Measurements from ENCODE around the gene S100A16. TPM values are rescaled to one million over a fixed set of nuclear protein-coding genes. Genes with fewer than 3 reads are reported as not detected.
A peak's percentile ranks its signal among the peaks of the same experiment; 100 is the strongest.

The S100A16 gene
- total RNA-seq: 10 to 100 TPM; 72.8 to 83.4 TPM
- polyA plus RNA-seq: 100 to 1,000 TPM in 1 of 2 donors, 10 to 100 TPM in 1; 86.5 to 116 TPM
- long read RNA-seq, donor 1, transcript S100A16-203 (3 exons, 956 nt): minor isoform, 73 of 187 reads
- long read RNA-seq, donor 1, transcript S100A16-204 (3 exons, 1,118 nt): major isoform, 90 of 187 reads
- long read RNA-seq, donor 1, partial matches to known transcripts: 4 of 187 reads
- long read RNA-seq, donor 1, other reads (novel, unspliced or antisense): 17 of 187 reads
- long read RNA-seq, donor 2, transcript S100A16-204 (3 exons, 1,118 nt): minor isoform, 24 of 62 reads
- long read RNA-seq, donor 2, transcript S100A16-203 (3 exons, 956 nt): major isoform, 28 of 62 reads
- long read RNA-seq, donor 2, partial matches to known transcripts: 0 of 62 reads
- long read RNA-seq, donor 2, other reads (novel, unspliced or antisense): 9 of 62 reads

DNA sequence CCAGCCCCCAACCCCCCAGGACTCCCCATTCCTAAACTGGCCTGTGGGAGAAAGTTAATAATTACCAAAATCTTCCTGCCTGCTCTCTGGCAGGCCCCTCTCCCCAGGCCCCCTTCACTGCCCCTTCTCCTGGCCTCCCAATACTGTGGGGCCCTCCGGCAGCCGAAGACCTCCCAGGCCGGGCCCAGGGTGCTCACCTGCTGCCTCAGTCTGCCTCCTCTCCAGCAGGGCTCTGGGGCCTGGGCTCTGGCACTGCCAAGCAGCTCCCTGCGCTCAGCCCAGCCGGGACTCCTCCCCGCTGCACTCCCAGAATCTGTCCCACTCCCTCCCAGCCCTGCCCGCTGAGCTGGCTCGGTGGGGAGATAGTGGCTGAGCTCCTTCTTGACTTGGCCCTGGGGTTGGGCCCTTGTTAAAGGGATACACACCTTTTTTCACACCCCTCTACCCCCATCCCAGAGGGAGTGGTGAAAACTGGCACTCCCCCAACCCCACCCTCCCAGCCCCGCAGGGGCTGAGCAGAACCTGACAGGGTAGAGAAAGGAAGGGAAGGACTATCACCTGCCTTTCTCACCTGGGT, at the start of gene S100A16:
Gene S100A16, minus strand, starts transcription at position 383 of the 577 bp plus-strand sequence. CDS start 4,986 bp downstream, outside the sequence.
- Histone ChIP-seq H3K9me3 (ENCODE audit: control insufficient read depth, low read length) (no peaks in the 10 kb centered on the region), H3K27me3 (ENCODE audit: control insufficient read depth in 1 of 2, insufficient read depth in 2 of 2, low read length in 1 of 2) (no peaks in the 10 kb centered on the region), H3K4me3 (ENCODE audit: low read length in 2 of 2) (peak within 1 kb of the TSS; percentile 50 to 77), H3K27ac (ENCODE audit: low read depth in 1 of 2, low read length in 2 of 2) (peak within 1 kb of the TSS; percentile 23 to 81), H3K36me3 (ENCODE audit: control insufficient read depth in 1 of 2, insufficient read depth in 2 of 2, low read length in 1 of 2) (no peaks in the 10 kb centered on the region), H3K4me1 (ENCODE audit: control insufficient read depth in 1 of 2, insufficient read depth in 2 of 2, low read length in 2 of 2) (peaks cover 0 to 1% of the 10 kb centered on the region in 2 donors)
- DNase-seq (peak; percentile 87 to 92), ATAC-seq (ENCODE audit: low FRiP score) (peak; percentile 83)
- intact Hi-C loops (cut with DNase I): loop anchor here in 1 of 2 donors (5.0 kb wide), 2 partner anchors 41 to 106 kb away; no protein-coding TSS in a partner anchor
- WGBS, 2 donors: 6 to 7% methylated on average over 8 to 9 of the region's 9 CpGs

- intact Hi-C loops (cut with DNase I): no loop called here
- H3K36me3 ChIP-seq (ENCODE audit: control insufficient read depth in 1 of 2, insufficient read depth in 2 of 2, low read length in 1 of 2): peaks cover 9 to 10% of the 10 kb centered on the region in 2 donors
These were observed 49.3 kb upstream of the S100A16 start for GRCh38 chr1:153662269-153662668.

GRCh38 chr1:153661111-153661708, 48.3 kb upstream of the S100A16 start:
- 53 to 57% methylated on average over 9 of the region's 9 CpGs for WGBS, 2 donors
- H3K4me1 ChIP-seq (ENCODE audit: control insufficient read depth in 1 of 2, insufficient read depth in 2 of 2, low read length in 2 of 2): no peaks in the 10 kb centered on the region
- H3K4me3 ChIP-seq (ENCODE audit: low read length in 2 of 2): no peak overlapping the region
- H3K36me3 ChIP-seq (ENCODE audit: control insufficient read depth in 1 of 2, insufficient read depth in 2 of 2, low read length in 1 of 2): peaks cover 9% of the 10 kb centered on the region in 2 donors
- H3K9me3 ChIP-seq (ENCODE audit: control insufficient read depth, low read length): no peaks in the 10 kb centered on the region
- H3K27ac ChIP-seq (ENCODE audit: low read depth in 1 of 2, low read length in 2 of 2): no peak overlapping the region
- no peaks in the 10 kb centered on the region for H3K27me3 ChIP-seq (ENCODE audit: control insufficient read depth in 1 of 2, insufficient read depth in 2 of 2, low read length in 1 of 2)
- intact Hi-C loops (cut with DNase I): no loop called here
- DNase-seq (peak in 1 of 2 donors; percentile 9), ATAC-seq (ENCODE audit: low FRiP score) (no peak)

More at GRCh38 chr1:153662269-153662668, 49.3 kb upstream of the S100A16 start:
- no peaks in the 10 kb centered on the region for H3K27me3 ChIP-seq (ENCODE audit: control insufficient read depth in 1 of 2, insufficient read depth in 2 of 2, low read length in 1 of 2)
- H3K4me3 ChIP-seq (ENCODE audit: low read length in 2 of 2): no peak overlapping the region
- H3K4me1 ChIP-seq (ENCODE audit: control insufficient read depth in 1 of 2, insufficient read depth in 2 of 2, low read length in 2 of 2): no peaks in the 10 kb centered on the region
- DNase-seq (no peak), ATAC-seq (ENCODE audit: low FRiP score) (no peak)
- H3K27ac ChIP-seq (ENCODE audit: low read depth in 1 of 2, low read length in 2 of 2): no peak overlapping the region
- 29 to 38% methylated on average over 2 of the region's 2 CpGs for WGBS, 2 donors
- H3K9me3 ChIP-seq (ENCODE audit: control insufficient read depth, low read length): no peaks in the 10 kb centered on the region

- no peaks in the 10 kb centered on the region for H3K4me1 ChIP-seq (ENCODE audit: control insufficient read depth in 1 of 2, insufficient read depth in 2 of 2, low read length in 2 of 2)
- intact Hi-C loops (cut with DNase I): no loop called here
- H3K9me3 ChIP-seq (ENCODE audit: control insufficient read depth, low read length): no peaks in the 10 kb centered on the region
- H3K27ac ChIP-seq (ENCODE audit: low read depth in 1 of 2, low read length in 2 of 2): no peak overlapping the region
- peak in 1 of 2 donors; percentile 32 for DNase-seq
- H3K36me3 ChIP-seq (ENCODE audit: control insufficient read depth in 1 of 2, insufficient read depth in 2 of 2, low read length in 1 of 2): peaks cover 2 to 9% of the 10 kb centered on the region in 2 donors
- H3K4me3 ChIP-seq (ENCODE audit: low read length in 2 of 2): no peak overlapping the region
- no peak for ATAC-seq (ENCODE audit: low FRiP score)
- WGBS, 2 donors: 65 to 69% methylated on average over 9 of the region's 9 CpGs
- H3K27me3 ChIP-seq (ENCODE audit: control insufficient read depth in 1 of 2, insufficient read depth in 2 of 2, low read length in 1 of 2): no peaks in the 10 kb centered on the region
These were observed 46.7 kb upstream of the S100A16 start for GRCh38 chr1:153659656-153660055.

- no peak for ATAC-seq (ENCODE audit: low FRiP score)
- intact Hi-C loops (cut with DNase I): no loop called here
- Histone ChIP-seq H3K9me3 (ENCODE audit: control insufficient read depth, low read length) (no peaks in the 10 kb centered on the region), H3K4me1 (ENCODE audit: control insufficient read depth in 1 of 2, insufficient read depth in 2 of 2, low read length in 2 of 2) (no peaks in the 10 kb centered on the region), H3K27ac (ENCODE audit: low read depth in 1 of 2, low read length in 2 of 2) (peak overlapping the region in 1 of 2 donors; percentile 81), H3K4me3 (ENCODE audit: low read length in 2 of 2) (peak overlapping the region; percentile 71 to 73), H3K36me3 (ENCODE audit: control insufficient read depth in 1 of 2, insufficient read depth in 2 of 2, low read length in 1 of 2) (peaks cover under 1 to 9% of the 10 kb centered on the region in 2 donors), H3K27me3 (ENCODE audit: control insufficient read depth in 1 of 2, insufficient read depth in 2 of 2, low read length in 1 of 2) (no peaks in the 10 kb centered on the region)
- no peak for DNase-seq
- 28 to 32% methylated on average over 8 of the region's 8 CpGs for WGBS, 2 donors
These were observed 46.2 kb upstream of the S100A16 start for GRCh38 chr1:153659175-153659534.

DNA sequence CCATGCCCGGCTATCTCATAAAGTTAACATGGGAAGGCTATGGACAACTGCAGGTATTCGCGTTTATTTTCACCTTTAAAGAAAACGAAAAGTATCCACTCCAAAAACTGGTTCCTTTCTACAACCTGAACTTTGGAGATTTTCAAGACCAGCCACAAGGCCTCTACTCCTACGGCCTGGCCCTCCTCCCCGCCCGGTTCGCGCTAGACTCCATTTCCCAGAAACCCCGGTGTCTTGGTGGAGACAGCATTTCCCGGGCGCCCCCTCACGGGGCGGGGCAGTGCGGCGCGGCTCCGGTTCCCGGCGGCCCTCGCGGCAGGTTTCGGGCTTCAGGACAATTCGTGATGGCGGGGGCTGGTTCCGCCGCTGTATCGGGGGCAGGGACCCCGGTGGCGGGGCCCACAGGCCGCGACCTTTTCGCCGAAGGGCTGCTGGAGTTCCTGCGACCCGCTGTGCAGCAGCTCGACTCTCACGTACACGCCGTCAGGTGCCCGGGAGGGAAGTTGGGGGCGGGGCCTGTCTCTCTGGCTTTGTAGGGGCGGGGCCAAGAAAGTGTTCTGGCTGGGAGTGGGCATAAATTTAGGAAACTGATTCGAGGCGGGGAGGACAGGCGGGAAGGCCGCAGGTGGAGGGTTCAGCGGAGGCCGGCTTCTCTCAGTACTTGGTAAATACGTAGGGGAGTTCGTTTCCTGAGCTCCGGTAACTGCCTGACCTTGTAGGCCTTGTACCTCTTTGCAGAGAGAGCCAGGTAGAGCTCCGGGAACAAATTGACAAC, 45.6 kb upstream of the S100A16 start, which contains the start of gene SNAPIN:
Gene SNAPIN, plus strand, starts transcription at position 304 of the 775 bp plus-strand sequence. Its CDS starts 41 bp downstream, at position 345.
- Histone ChIP-seq H3K4me3 (ENCODE audit: low read length in 2 of 2) (peak within 1 kb of the TSS; percentile 71 to 73), H3K27ac (ENCODE audit: low read depth in 1 of 2, low read length in 2 of 2) (peak within 1 kb of the TSS in 1 of 2 donors; percentile 81), H3K4me1 (ENCODE audit: control insufficient read depth in 1 of 2, insufficient read depth in 2 of 2, low read length in 2 of 2) (no peaks in the 10 kb centered on the region), H3K27me3 (ENCODE audit: control insufficient read depth in 1 of 2, insufficient read depth in 2 of 2, low read length in 1 of 2) (no peaks in the 10 kb centered on the region), H3K36me3 (ENCODE audit: control insufficient read depth in 1 of 2, insufficient read depth in 2 of 2, low read length in 1 of 2) (peaks cover 0 to 9% of the 10 kb centered on the region in 2 donors), H3K9me3 (ENCODE audit: control insufficient read depth, low read length) (no peaks in the 10 kb centered on the region)
- intact Hi-C loops (cut with DNase I): no loop called here
- ATAC-seq (ENCODE audit: low FRiP score) (peak; percentile 98), DNase-seq (peak; percentile 96 to 98)
- 2 to 3% methylated on average over 52 to 53 of the region's 53 CpGs for WGBS, 2 donors

DNA sequence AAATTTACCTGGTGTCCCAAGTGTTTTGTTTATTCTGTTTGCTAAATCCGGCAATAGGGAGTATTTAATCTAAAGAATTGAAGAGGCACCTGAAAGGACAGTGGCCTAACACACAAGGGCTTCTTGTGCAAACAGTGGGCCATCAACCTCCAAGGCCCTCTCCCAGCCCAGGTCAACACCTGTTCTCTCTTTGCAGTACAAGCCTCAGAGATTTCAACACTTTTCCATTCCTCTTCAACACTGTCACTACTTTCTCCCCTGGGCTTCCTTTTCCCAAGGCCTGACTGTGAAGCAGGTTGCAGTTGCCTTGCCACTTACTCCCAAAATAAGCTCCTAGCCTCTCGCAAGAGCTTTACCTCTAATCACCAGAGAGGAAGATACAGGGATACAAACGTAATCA, 42.4 kb upstream of the S100A16 start:
- ATAC-seq (ENCODE audit: low FRiP score) (no peak), DNase-seq (peak in 1 of 2 donors; percentile 14)
- Histone ChIP-seq H3K4me3 (ENCODE audit: low read length in 2 of 2) (no peak overlapping the region), H3K27me3 (ENCODE audit: control insufficient read depth in 1 of 2, insufficient read depth in 2 of 2, low read length in 1 of 2) (no peaks in the 10 kb centered on the region), H3K4me1 (ENCODE audit: control insufficient read depth in 1 of 2, insufficient read depth in 2 of 2, low read length in 2 of 2) (no peaks in the 10 kb centered on the region), H3K9me3 (ENCODE audit: control insufficient read depth, low read length) (no peaks in the 10 kb centered on the region), H3K27ac (ENCODE audit: low read depth in 1 of 2, low read length in 2 of 2) (no peak overlapping the region), H3K36me3 (ENCODE audit: control insufficient read depth in 1 of 2, insufficient read depth in 2 of 2, low read length in 1 of 2) (no peaks in the 10 kb centered on the region)
- intact Hi-C loops (cut with DNase I): no loop called here
- WGBS, 2 donors: 81 to 92% methylated on average over 3 of the region's 3 CpGs
